SK-N-SH (cell line): Measurements from ENCODE around the gene SYNGR1. TPM values are rescaled to one million over a fixed set of nuclear protein-coding genes. Genes with fewer than 3 reads are reported as not detected.

Experiments used
- CTCF ChIA-PET: fragments of 300-600, 350-600 bp; formaldehyde crosslinking; extraction: SDS; loops from one replicate; lab custom pipeline; 2021; lab: Yijun Ruan, JAX
- POLR2A ChIA-PET: fragments of 350-600 bp; sonication (Branson Sonifier 250); formaldehyde crosslinking; extraction: SDS; loops from one replicate; lab custom pipeline; 2020; ENCODE audit warnings: antibody characterized with exemption, inconsistent platforms; lab: Yijun Ruan, JAX
- DNase-seq: peaks from one replicate; pipeline ENCODE4 v3.0.0; 2012
- H2AFZ ChIP-seq: fragments of 200-600 bp; sonication (generic); 2 replicates; pipeline ENCODE4 v1.8.1; 2016; ENCODE audit warnings: antibody characterized with exemption, mild to moderate bottlenecking, low read depth
- H3F3A ChIP-seq: fragments of 200-600 bp; sonication (generic); replicated peaks from 2 replicates; pipeline ENCODE3; 2016; ENCODE audit warnings: antibody characterized with exemption, mild to moderate bottlenecking; ENCODE audit not compliant: insufficient read depth
- H3K27ac ChIP-seq, 2 experiments: fragments of 200-500 bp in 1 of 2; fragments of 200-600 bp in 1 of 2; sonication (Bioruptor generic) in 1 of 2; sonication (generic), shearing (Covaris generic) in 1 of 2; 2 replicates each; pipeline versions ENCODE4 v1.5.1 to v1.6.1; 2014 to 2016; ENCODE audit warnings: low read depth in 2 of 2, inconsistent platforms in 1 of 2, low read length in 1 of 2, mild to moderate bottlenecking in 1 of 2, mixed read lengths in 1 of 2
- H3K27me3 ChIP-seq: fragments of 200-600 bp; sonication (generic), shearing (Covaris generic); 2 replicates; pipeline ENCODE4 v1.6.1; 2016; ENCODE audit warnings: mixed run types; ENCODE audit not compliant: insufficient read depth
- H3K36me3 ChIP-seq, 2 experiments: fragments of 200-500 bp in 1 of 2; fragments of 200-600 bp in 1 of 2; sonication (Bioruptor generic) in 1 of 2; sonication (generic) in 1 of 2; replicated peaks in 1 of 2; 2 replicates each; pipeline versions ENCODE3 to v1.5.1; 2014 to 2016; ENCODE audit warnings: low read length in 1 of 2, mild to moderate bottlenecking in 1 of 2; ENCODE audit not compliant: insufficient read depth in 2 of 2, control insufficient read depth in 1 of 2
- H3K4me1 ChIP-seq, 2 experiments: fragments of 200-500 bp in 1 of 2; fragments of 200-600 bp in 1 of 2; sonication (Bioruptor generic) in 1 of 2; sonication (generic), shearing (Covaris generic) in 1 of 2; 2 replicates each; pipeline versions ENCODE4 v1.5.1 to v1.6.1; 2014 to 2016; ENCODE audit warnings: low read depth in 1 of 2, low read length in 1 of 2, mixed run types in 1 of 2; ENCODE audit not compliant: insufficient read depth in 2 of 2, control insufficient read depth in 1 of 2
- H3K4me2 ChIP-seq: fragments of 200-600 bp; sonication (generic), shearing (Covaris generic); 2 replicates; pipeline ENCODE4 v1.6.1; 2017; ENCODE audit warnings: mixed run types
- H3K4me3 ChIP-seq, 2 experiments: fragments of 200-500 bp in 1 of 2; fragments of 200-600 bp in 1 of 2; sonication (Bioruptor generic) in 1 of 2; sonication (generic), shearing (Covaris generic) in 1 of 2; 2 replicates each; pipeline versions ENCODE4 v1.5.1 to v1.8.1; 2014 to 2016; ENCODE audit warnings: low read depth in 2 of 2, inconsistent platforms in 1 of 2, low read length in 1 of 2, mild to moderate bottlenecking in 1 of 2, mixed read lengths in 1 of 2, moderate library complexity in 1 of 2
- H3K79me2 ChIP-seq: fragments of 200-600 bp; sonication (generic); 2 replicates; pipeline ENCODE4 v1.8.1; 2017; ENCODE audit warnings: mild to moderate bottlenecking; ENCODE audit not compliant: insufficient read depth
- H3K9ac ChIP-seq: fragments of 200-600 bp; sonication (generic); 2 replicates; pipeline ENCODE4 v1.6.1; 2017; ENCODE audit warnings: mixed run types
- H3K9me2 ChIP-seq: fragments of 200-600 bp; sonication (generic); 2 replicates; pipeline ENCODE4 v1.6.1; 2017; ENCODE audit warnings: mixed run types
- H3K9me3 ChIP-seq: fragments of 200-600 bp; sonication (generic); 2 replicates; pipeline ENCODE4 v1.6.1; 2017; ENCODE audit warnings: mixed run types, mild to moderate bottlenecking, moderate library complexity
- H4K20me1 ChIP-seq: fragments of 200-600 bp; sonication (generic); 2 replicates; pipeline ENCODE4 v1.6.1; 2017; ENCODE audit warnings: mild to moderate bottlenecking, mixed run types; ENCODE audit not compliant: insufficient read depth
- FOXJ3 ChIP-seq: sonication (generic); formaldehyde crosslinking; IDR thresholded peaks from 2 replicates; pipeline ENCODE4 v1.5.1; 2020; ENCODE audit warnings: mild to moderate bottlenecking, missing genetic modification reagents
- FOXM1 ChIP-seq: IDR thresholded peaks from 2 replicates; pipeline ENCODE4 v1.4.0; 2012; ENCODE audit warnings: low read depth, mild to moderate bottlenecking
- MXI1 ChIP-seq: IDR thresholded peaks from 2 replicates; pipeline ENCODE4 v1.6.1; 2012; ENCODE audit warnings: mild to moderate bottlenecking, low read depth, low read length, improper control_type of control experiment
- PBX3 ChIP-seq: IDR thresholded peaks from 2 replicates; pipeline ENCODE4; 2012
- RAD21 ChIP-seq: IDR thresholded peaks from 2 replicates; pipeline ENCODE4 v1.6.1; 2012; ENCODE audit warnings: mild to moderate bottlenecking, low read length
- SMC3 ChIP-seq: IDR thresholded peaks from 2 replicates; pipeline ENCODE4 v1.6.1; 2012; ENCODE audit warnings: low read depth, low read length, improper control_type of control experiment
- TAF1 ChIP-seq: IDR thresholded peaks from 2 replicates; pipeline ENCODE4 v1.6.1; 2012; ENCODE audit warnings: low read depth, mild to moderate bottlenecking, low read length, moderate library complexity, borderline replicate concordance
- USF1 ChIP-seq: IDR thresholded peaks from 2 replicates; pipeline ENCODE4 v1.4.0; 2012; ENCODE audit warnings: low read depth, borderline replicate concordance
- WGBS: methylation state at CpG from one replicate; pipeline ENCODE4 v1.1.6; 2017; ENCODE audit warnings: low lambda C conversion rate; 5-methylcytosine and 5-hydroxymethylcytosine counted together
- polyA plus RNA-seq, 3 experiments: library from polyadenylated mRNA; depleted of rRNA; stranded (reverse); fragments of >200 nt; gene quantifications; 2 replicates each; pipeline ENCODE4 v1.2.3, GENCODE V29; 2012
- TF ChIP-seq, protein P1 (sequence below): IDR thresholded peaks from 2 replicates; pipeline ENCODE4 v1.4.0; 2012; ENCODE audit warnings: low read depth
- TF ChIP-seq, protein P2 (sequence below): fragments of 200-600 bp; sonication (generic); IDR thresholded peaks from 2 replicates; pipeline ENCODE4 v1.6.1; 2017; ENCODE audit warnings: antibody characterized with exemption, mild to moderate bottlenecking, moderate library complexity
- TF ChIP-seq, protein P3 (sequence below): IDR thresholded peaks from 2 replicates; pipeline ENCODE4 v1.6.1; 2012; ENCODE audit warnings: mild to moderate bottlenecking, low read depth, low read length, moderate library complexity

SYNGR1 gene
- polyA plus RNA-seq, 1 of the 3 experiments (the other 2 are of a cell fraction), result 18.7 TPM

- TF ChIP-seq SMC3, result peak; percentile 27
- peak; percentile 35 for TF ChIP-seq RAD21
- peak; percentile 27; the same call in 1 of the 2 replicates for TF ChIP-seq PBX3
- TF ChIP-seq, protein P1, sequence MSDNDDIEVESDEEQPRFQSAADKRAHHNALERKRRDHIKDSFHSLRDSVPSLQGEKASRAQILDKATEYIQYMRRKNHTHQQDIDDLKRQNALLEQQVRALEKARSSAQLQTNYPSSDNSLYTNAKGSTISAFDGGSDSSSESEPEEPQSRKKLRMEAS, result no peak
- no peak for TF ChIP-seq FOXM1
- TF ChIP-seq, protein P2, sequence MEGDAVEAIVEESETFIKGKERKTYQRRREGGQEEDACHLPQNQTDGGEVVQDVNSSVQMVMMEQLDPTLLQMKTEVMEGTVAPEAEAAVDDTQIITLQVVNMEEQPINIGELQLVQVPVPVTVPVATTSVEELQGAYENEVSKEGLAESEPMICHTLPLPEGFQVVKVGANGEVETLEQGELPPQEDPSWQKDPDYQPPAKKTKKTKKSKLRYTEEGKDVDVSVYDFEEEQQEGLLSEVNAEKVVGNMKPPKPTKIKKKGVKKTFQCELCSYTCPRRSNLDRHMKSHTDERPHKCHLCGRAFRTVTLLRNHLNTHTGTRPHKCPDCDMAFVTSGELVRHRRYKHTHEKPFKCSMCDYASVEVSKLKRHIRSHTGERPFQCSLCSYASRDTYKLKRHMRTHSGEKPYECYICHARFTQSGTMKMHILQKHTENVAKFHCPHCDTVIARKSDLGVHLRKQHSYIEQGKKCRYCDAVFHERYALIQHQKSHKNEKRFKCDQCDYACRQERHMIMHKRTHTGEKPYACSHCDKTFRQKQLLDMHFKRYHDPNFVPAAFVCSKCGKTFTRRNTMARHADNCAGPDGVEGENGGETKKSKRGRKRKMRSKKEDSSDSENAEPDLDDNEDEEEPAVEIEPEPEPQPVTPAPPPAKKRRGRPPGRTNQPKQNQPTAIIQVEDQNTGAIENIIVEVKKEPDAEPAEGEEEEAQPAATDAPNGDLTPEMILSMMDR, result peak; percentile 28
- no peak for TF ChIP-seq USF1
- TF ChIP-seq FOXJ3 (CRISPR knock-in tag), result no peak
- TF ChIP-seq, protein P3, sequence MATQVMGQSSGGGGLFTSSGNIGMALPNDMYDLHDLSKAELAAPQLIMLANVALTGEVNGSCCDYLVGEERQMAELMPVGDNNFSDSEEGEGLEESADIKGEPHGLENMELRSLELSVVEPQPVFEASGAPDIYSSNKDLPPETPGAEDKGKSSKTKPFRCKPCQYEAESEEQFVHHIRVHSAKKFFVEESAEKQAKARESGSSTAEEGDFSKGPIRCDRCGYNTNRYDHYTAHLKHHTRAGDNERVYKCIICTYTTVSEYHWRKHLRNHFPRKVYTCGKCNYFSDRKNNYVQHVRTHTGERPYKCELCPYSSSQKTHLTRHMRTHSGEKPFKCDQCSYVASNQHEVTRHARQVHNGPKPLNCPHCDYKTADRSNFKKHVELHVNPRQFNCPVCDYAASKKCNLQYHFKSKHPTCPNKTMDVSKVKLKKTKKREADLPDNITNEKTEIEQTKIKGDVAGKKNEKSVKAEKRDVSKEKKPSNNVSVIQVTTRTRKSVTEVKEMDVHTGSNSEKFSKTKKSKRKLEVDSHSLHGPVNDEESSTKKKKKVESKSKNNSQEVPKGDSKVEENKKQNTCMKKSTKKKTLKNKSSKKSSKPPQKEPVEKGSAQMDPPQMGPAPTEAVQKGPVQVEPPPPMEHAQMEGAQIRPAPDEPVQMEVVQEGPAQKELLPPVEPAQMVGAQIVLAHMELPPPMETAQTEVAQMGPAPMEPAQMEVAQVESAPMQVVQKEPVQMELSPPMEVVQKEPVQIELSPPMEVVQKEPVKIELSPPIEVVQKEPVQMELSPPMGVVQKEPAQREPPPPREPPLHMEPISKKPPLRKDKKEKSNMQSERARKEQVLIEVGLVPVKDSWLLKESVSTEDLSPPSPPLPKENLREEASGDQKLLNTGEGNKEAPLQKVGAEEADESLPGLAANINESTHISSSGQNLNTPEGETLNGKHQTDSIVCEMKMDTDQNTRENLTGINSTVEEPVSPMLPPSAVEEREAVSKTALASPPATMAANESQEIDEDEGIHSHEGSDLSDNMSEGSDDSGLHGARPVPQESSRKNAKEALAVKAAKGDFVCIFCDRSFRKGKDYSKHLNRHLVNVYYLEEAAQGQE, result no peak
- TF ChIP-seq MXI1, result no peak
- no peak for TF ChIP-seq TAF1
- no peak overlapping the region for H2AFZ ChIP-seq
- no peak overlapping the region for H3K27ac ChIP-seq
- H3F3A ChIP-seq, result peaks cover 6% of the 10 kb centered on the region
- no peaks in the 10 kb centered on the region for H3K79me2 ChIP-seq
- H3K9me3 ChIP-seq, result no peaks in the 10 kb centered on the region
- ChIA-PET POLR2A (no interaction called here), CTCF (interaction anchor here (0.6 to 2.0 kb wide), 5 partner anchors 9 to 171 kb away, joined by 3 to 6 read pairs (median 5); no protein-coding TSS in a partner anchor)
- H3K4me3 ChIP-seq, result no peak overlapping the region
- H3K4me2 ChIP-seq, result no peak overlapping the region
- no peaks in the 10 kb centered on the region; a peak in 2 of 4 replicates for H3K4me1 ChIP-seq
- peak; percentile 51 for DNase-seq
- H3K9ac ChIP-seq, result no peak overlapping the region
- no peaks in the 10 kb centered on the region for H3K9me2 ChIP-seq
- H3K36me3 ChIP-seq, result peaks cover 0 to 2% of the 10 kb centered on the region in 2 experiments
- WGBS, result 60% methylated on average over 2 of the region's 14 CpGs
- H3K27me3 ChIP-seq, result no peaks in the 10 kb centered on the region
- H4K20me1 ChIP-seq, result peaks cover 2% of the 10 kb centered on the region
Observed at GRCh38 chr22:39306456-39307361, 43.1 kb upstream of the SYNGR1 start.
